ENCODE measurements around the gene ADCK2. TPM values are rescaled to one million over a fixed set of nuclear protein-coding genes. Genes with fewer than 3 reads are reported as not detected.

Gene ADCK2
- total RNA-seq, 4 donors from 2014 or later: 31.6 to 43.8 (median 37.4) TPM

DNA sequence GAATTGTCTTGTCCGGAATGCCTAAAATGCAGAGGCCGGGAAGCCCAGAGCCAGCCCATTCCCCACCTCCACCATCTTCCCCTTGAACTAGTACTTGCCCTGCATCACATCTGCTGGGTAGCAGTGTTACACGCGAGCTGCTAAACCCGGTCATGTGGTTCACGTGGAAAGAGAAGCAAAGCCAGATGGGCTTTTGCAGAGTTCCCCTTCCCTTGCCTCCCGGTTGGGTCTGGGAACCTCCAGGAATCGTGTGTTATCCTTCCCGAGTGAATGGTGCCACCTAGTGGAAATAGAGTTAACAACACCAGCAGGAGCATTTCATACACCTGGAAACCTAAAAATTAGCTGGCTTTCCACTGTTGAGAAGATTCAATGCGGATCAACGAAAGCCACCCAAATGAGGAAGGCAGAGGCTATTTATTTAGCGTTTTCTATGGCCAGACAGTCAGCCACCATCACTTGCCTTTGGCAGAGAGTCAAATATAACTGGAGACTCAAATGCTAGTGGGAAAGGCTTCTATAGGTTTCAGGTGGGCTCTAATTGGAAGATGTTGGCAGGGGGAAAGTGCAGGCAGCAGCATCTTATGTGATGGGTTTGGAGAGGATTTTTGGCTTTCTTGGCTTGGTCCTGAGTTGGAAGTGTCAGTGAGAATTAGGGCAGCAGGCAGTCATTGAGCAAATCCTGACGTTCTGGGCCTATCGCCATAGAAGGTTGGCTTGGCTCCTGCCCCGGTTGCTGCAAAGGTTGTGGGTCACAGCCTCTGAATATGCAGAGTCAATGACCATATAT is 19.2 kb upstream of the ADCK2 start:
- TF ChIP-seq CTCF (IDR thresholded peaks at IDR 0.05): peak; percentile 82 to 91 (median 89)
- no peak for TF ChIP-seq POLR2A (IDR thresholded peaks at IDR 0.05)
- no peak for TF ChIP-seq EP300 (IDR thresholded peaks at IDR 0.05; ENCODE audit: low read depth)
- no peak overlapping the region for H3K4me3 ChIP-seq
- H3K4me1 ChIP-seq: peaks cover 18 to 28% (median 19%) of the 10 kb centered on the region in 4 donors
- in situ Hi-C loops (cut with MboI; ENCODE audit: low pct_ligation_motif_present in 1 of 4, low pct_unique_long_range_greater_than_20kb in 1 of 4, low sequenced_read_pairs in 3 of 4): loop anchor here in 3 of 4 donors (5.0 to 10.0 kb wide), 2 partner anchors 136 to 139 kb away; no protein-coding TSS in a partner anchor
- 28 to 50% methylated on average over 1 to 15 of the region's 15 CpGs for WGBS, 2 donors (ENCODE audit: low coverage in 1 of 2)
- intact Hi-C loops (cut with DNase I; ENCODE audit: low total_unique reads): loop anchor here (1.0 to 5.0 kb wide), 2 partner anchors 135 to 176 kb away; partner anchors contain the start of gene MKRN1
- peak; percentile 67 for DNase-seq
- no peaks in the 10 kb centered on the region for H3K9me3 ChIP-seq
- no peaks in the 10 kb centered on the region for H3K36me3 ChIP-seq
- no peaks in the 10 kb centered on the region for H3K27me3 ChIP-seq
- no peak overlapping the region for H3K27ac ChIP-seq

DNA sequence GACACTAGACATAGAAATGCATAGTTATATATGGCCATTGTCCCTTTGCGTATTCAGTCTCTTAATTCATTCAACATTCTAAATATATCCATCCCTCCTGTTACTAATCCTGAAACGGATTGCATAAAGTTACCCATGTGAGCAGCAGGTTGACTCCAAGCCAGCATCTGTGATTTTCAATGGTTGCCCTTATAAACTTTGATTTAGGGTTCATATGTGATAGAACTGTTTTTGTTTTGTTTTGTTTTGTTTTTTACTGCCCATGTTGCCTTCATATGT is 18.7 kb upstream of the ADCK2 start:
- intact Hi-C loops (cut with DNase I; ENCODE audit: low total_unique reads) (loop anchor here (5.0 kb wide), 1 partner anchor 177 kb away; the partner anchor contains the start of gene MKRN1), in situ Hi-C loops (cut with MboI; ENCODE audit: low pct_ligation_motif_present in 1 of 4, low pct_unique_long_range_greater_than_20kb in 1 of 4, low sequenced_read_pairs in 3 of 4) (loop anchor here in 3 of 4 donors (5.0 to 10.0 kb wide), 2 partner anchors 137 to 139 kb away; no protein-coding TSS in a partner anchor)
- H3K4me1 ChIP-seq: peaks cover 18 to 28% (median 19%) of the 10 kb centered on the region in 4 donors
- H3K27me3 ChIP-seq: no peaks in the 10 kb centered on the region
- 61 to 83% methylated on average over 2 of the region's 2 CpGs for WGBS, 2 donors (ENCODE audit: low coverage in 1 of 2)
- no peak for TF ChIP-seq CTCF (IDR thresholded peaks at IDR 0.05)
- TF ChIP-seq POLR2A (IDR thresholded peaks at IDR 0.05): no peak
- no peak for TF ChIP-seq EP300 (IDR thresholded peaks at IDR 0.05; ENCODE audit: low read depth)
- no peak for TF ChIP-seq POLR2AphosphoS5 (IDR thresholded peaks at IDR 0.05)
- no peak for DNase-seq
- H3K27ac ChIP-seq: no peak overlapping the region
- H3K9me3 ChIP-seq: no peaks in the 10 kb centered on the region
- H3K4me3 ChIP-seq: no peak overlapping the region
- H3K36me3 ChIP-seq: no peaks in the 10 kb centered on the region

- intact Hi-C loops (cut with DNase I; ENCODE audit: low total_unique reads) (loop anchor here (5.0 kb wide), 1 partner anchor 177 kb away; the partner anchor contains the start of gene MKRN1), in situ Hi-C loops (cut with MboI; ENCODE audit: low pct_ligation_motif_present in 1 of 4, low pct_unique_long_range_greater_than_20kb in 1 of 4, low sequenced_read_pairs in 3 of 4) (loop anchor here (5.0 to 10.0 kb wide), 2 partner anchors 137 to 140 kb away; no protein-coding TSS in a partner anchor)
- no peaks in the 10 kb centered on the region for H3K27me3 ChIP-seq
- DNase-seq: no peak
- TF ChIP-seq CTCF (IDR thresholded peaks at IDR 0.05): no peak
- no peak for TF ChIP-seq EP300 (IDR thresholded peaks at IDR 0.05; ENCODE audit: low read depth)
- TF ChIP-seq POLR2A (IDR thresholded peaks at IDR 0.05): no peak
- TF ChIP-seq POLR2AphosphoS5 (IDR thresholded peaks at IDR 0.05): no peak
- peaks cover 18 to 28% (median 19%) of the 10 kb centered on the region in 4 donors for H3K4me1 ChIP-seq
- no peak overlapping the region for H3K4me3 ChIP-seq
- no peak overlapping the region for H3K27ac ChIP-seq
- 96 to 97% methylated on average over 4 of the region's 4 CpGs for WGBS, 2 donors (ENCODE audit: low coverage in 1 of 2)
- no peaks in the 10 kb centered on the region for H3K36me3 ChIP-seq
- H3K9me3 ChIP-seq: no peaks in the 10 kb centered on the region
Measured at GRCh38 chr7:140654661-140655060, 18.1 kb upstream of the ADCK2 start.

GRCh38 chr7:140655511-140656408 is 17.0 kb upstream of the ADCK2 start:
- Histone ChIP-seq H3K27me3 (no peaks in the 10 kb centered on the region), H3K27ac (peak overlapping the region; percentile 72 to 82 (median 78)), H3K4me1 (peaks cover 18 to 28% (median 19%) of the 10 kb centered on the region in 4 donors), H3K36me3 (no peaks in the 10 kb centered on the region), H3K9me3 (no peaks in the 10 kb centered on the region), H3K4me3 (no peak overlapping the region)
- DNase-seq: no peak
- 75 to 94% methylated on average over 8 to 16 of the region's 16 CpGs for WGBS, 2 donors (ENCODE audit: low coverage in 1 of 2)
- in situ Hi-C loops (cut with MboI; ENCODE audit: low pct_ligation_motif_present in 1 of 4, low pct_unique_long_range_greater_than_20kb in 1 of 4, low sequenced_read_pairs in 3 of 4): loop anchor here in 3 of 4 donors (5.0 to 10.0 kb wide), 2 partner anchors 138 to 141 kb away; no protein-coding TSS in a partner anchor
- TF ChIP-seq POLR2AphosphoS5 (IDR thresholded peaks at IDR 0.05) (no peak), CTCF (IDR thresholded peaks at IDR 0.05) (no peak), EP300 (IDR thresholded peaks at IDR 0.05; ENCODE audit: low read depth) (no peak), POLR2A (IDR thresholded peaks at IDR 0.05) (no peak)
- intact Hi-C loops (cut with DNase I; ENCODE audit: low total_unique reads): no loop called here

Measured in transverse colon (tissue), 4 donors.